Mucosa of gallbladder (tissue), 1 donor: Measurements from ENCODE around the gene MED12L. TPM values are rescaled to one million over a fixed set of nuclear protein-coding genes. Genes with fewer than 3 reads are reported as not detected.
A peak's percentile ranks its signal among the peaks of the same experiment; 100 is the strongest.

ENCODE experiments used
- DNase-seq: peaks from one replicate; pipeline ENCODE4 v3.0.0-alpha.2; 2020; ENCODE audit warnings: low spot score
- total RNA-seq: library from RNA; stranded (reverse); gene quantifications from one replicate; pipeline ENCODE4 v1.2.1, GENCODE V29; 2021
- donor health status: DM: no; HTN: no; CAD: no.

Gene MED12L
- total RNA-seq, 1 donor from 2014 or later: 7.5 TPM

- no peak for DNase-seq
These were observed 204.0 kb downstream of the MED12L start for GRCh38 chr3:151289445-151289844.

GRCh38 chr3:151290673-151291072 is 205.2 kb downstream of the MED12L start:
- no peak for DNase-seq

- no peak for DNase-seq
These were observed 207.7 kb downstream of the MED12L start for GRCh38 chr3:151293127-151293526.

DNA sequence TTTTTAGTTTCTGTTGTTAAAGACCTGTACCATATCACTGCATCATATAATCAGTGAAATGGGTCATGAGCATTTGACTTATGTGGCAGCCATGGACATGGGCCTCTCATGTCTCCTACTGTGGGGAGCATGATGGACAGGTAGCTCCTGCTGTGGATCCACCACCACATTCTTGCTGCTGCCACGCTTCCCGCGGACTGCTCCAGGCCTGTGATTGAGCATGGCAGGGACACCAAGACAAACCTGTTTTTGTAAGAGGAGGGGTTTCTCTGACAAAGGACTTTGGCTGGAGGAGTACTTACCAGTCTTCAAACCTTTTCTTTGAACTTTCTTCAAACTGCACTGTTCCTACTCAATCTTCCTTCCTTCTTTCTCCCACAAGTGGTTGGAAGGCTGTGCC is 210.8 kb downstream of the MED12L start:
- DNase-seq: no peak

- no peak for DNase-seq
These were observed 212.0 kb downstream of the MED12L start for GRCh38 chr3:151297429-151297828.

DNA sequence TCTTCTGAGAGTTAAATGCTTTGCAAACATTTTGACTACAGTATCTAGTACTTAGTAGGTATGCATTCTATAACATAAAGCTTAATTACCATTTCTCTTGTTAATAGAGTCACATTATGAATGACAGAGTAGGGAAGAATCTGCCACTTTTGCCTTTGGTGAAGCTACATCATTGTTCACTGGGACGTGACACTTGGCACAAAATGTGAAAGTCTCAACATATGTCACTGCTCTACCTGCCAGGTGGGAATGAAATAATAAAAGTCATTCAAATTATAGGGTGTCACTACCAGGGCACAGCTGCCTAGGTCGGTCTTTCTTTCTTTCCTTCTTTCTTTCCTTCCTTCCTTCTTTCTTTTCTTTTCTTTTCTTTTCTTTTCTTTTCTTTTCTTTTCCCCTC is 213.5 kb downstream of the MED12L start:
- no peak for DNase-seq

DNA sequence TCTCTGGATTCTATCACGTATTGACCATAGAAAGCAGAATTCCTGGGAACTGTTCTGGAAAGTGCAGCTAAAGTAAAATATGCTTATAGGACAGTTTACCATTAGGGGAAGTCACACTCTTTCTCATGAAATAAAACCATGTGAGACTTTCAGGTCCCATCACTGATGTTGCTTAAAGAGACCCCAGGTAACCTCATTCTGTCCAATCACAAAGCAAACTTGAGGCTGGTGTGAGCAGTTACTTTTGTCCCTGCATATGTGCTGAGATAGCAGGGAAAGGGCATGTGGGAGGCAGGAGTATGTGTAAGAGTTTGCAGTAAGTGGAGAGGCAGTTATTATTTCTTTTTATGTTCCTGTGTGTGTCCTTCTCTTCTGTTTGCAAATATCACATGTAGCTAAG is 215.1 kb downstream of the MED12L start:
- no peak for DNase-seq

DNA sequence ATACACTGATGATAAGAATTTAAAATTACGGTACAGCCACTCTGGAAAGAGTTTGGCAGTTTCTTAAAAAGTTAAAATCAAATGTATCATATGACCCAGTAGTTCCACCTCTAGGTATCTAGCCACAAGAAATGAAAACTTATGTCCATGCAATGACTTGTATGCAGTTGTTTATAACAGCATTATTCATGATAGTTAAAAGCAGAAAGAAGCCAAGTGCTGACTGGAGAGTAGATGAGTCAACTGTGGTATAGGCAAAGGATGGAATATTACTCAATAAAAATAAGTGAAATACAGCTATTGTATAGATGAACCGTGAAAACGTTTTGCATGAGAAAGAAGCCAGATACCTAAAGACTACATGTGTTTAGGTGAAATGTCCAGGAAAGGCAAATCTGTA is 216.3 kb downstream of the MED12L start:
- no peak for DNase-seq

DNA sequence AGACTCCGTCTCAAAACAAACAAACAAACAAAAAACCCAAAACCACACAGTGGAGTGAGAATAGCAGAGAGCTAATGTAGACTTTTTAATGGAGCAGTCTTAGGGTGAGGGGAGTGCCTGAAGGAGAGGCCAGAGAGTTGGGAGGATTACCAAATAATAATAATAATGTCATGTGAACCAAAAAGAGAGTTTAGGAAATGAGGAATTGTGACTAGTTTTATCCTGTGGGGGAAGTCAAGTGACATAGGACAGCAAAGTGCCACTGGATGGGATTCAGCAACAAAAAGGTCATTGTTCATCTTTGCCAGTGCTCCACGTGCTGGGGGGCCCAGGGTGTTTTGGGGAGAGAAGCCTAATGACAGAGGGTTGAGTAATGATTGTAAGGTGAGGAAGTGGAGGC is 218.3 kb downstream of the MED12L start:
- no peak for DNase-seq

- DNase-seq: peak; percentile 31
These were observed 219.8 kb downstream of the MED12L start for GRCh38 chr3:151305060-151305774.

GRCh38 chr3:151305775-151306151 is 220.3 kb downstream of the MED12L start:
- no peak for DNase-seq

DNA sequence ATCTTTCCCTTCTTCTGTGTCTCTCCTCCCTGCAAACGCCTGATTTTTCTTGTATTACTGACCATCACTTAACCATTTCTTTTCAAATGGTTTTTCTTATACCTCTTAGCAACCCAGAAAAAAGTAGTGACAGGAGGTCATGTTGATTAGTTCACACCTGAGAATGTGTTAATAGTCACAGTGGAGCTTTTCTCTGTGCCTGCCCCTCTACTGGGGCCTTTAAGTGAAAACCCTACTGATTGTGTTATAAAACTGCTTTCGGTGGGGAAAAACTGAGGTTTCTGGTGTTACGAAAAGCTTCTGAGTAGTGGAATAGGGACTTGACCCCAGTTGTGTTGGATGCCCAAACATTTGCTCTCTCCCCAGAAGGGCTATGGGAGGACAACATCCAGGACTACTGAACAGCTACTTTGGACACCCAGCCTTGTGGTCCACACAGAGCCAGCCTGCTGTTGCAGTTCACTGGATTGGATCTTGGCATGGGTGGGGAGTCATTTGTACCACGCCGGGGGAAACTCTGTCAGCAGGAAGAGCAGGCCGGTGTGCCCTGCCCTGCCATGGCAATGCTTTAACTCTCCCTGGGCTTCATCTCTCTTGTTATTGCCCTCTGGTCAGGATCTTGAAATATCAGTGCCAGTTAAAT is 220.8 kb downstream of the MED12L start:
- DNase-seq: no peak

GRCh38 chr3:151307131-151307530 is 221.7 kb downstream of the MED12L start:
- no peak for DNase-seq

GRCh38 chr3:151307583-151308488 is 222.4 kb downstream of the MED12L start:
- no peak for DNase-seq

DNA sequence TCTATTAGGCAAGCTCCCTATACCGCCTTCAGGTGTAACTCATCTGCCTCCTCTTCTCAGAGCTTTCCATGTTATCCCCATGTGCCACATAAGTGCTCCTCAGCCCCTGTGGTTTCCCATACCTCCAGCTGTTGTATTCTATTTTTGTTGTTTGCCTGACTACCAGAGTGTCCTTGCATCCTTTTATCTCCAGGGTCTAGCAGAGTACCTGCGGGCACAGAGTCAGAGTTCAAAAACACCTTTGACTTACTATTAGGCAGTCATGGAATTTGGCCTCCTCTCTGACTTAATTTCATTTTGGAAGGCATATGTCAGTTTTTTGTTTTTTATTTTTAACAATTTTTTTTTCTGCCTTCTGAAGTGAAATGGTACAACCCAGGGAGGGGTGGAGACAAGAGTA is 224.1 kb downstream of the MED12L start:
- no peak for DNase-seq

GRCh38 chr3:151312972-151313371 is 227.5 kb downstream of the MED12L start:
- no peak for DNase-seq

DNA sequence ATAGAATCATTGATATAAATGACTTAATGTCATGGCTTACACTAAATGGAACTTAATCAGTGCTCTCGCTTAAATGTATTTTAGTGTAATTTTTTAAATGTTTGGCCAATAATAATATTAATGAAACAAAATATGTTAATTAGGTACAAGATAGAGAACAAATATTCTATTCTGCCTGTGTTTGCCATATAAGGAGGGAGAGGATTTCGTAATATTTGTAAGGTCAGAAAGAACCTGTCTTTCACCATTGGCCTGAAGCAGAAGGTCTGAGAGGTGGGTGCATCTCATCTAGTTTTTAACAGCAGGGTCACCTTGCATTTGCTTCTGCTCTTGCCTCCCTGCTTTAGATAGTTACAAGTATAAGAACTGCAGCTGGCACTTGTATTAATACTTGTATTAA is 228.7 kb downstream of the MED12L start:
- DNase-seq: no peak

- DNase-seq: no peak
These were observed 229.1 kb downstream of the MED12L start for GRCh38 chr3:151314593-151314992.

GRCh38 chr3:151315136-151315535 is 229.7 kb downstream of the MED12L start:
- no peak for DNase-seq

- no peak for DNase-seq
These were observed 230.4 kb downstream of the MED12L start for GRCh38 chr3:151315846-151316245.

- DNase-seq: no peak
These were observed 231.0 kb downstream of the MED12L start, which contains the start of gene GPR87 for GRCh38 chr3:151316267-151316991. Gene GPR87, minus strand, starts transcription at chr3:151316820. Its CDS starts 16,720 bp downstream, at chr3:151300100.

DNA sequence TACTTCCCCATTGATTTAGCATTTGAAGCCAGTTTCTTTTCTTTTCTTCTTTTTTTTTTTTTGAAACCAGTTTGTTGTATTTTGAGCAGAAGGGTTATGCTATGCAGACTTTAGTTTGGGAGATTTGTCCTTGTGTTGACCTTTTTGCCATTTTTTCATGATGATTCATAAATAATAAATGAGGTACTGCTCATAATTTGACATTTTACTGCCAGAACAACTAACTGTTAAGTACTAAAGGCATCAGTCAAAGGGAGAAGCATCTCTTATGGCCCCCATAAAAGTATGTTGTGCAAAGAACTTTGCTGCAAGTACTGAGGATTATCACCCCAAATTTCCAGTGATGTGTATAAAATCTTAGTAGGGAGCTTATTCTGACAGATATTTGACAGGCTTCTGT is 232.8 kb downstream of the MED12L start:
- no peak for DNase-seq
